Measurements from ENCODE around the gene SMIM44.

Gene SMIM44

DNA sequence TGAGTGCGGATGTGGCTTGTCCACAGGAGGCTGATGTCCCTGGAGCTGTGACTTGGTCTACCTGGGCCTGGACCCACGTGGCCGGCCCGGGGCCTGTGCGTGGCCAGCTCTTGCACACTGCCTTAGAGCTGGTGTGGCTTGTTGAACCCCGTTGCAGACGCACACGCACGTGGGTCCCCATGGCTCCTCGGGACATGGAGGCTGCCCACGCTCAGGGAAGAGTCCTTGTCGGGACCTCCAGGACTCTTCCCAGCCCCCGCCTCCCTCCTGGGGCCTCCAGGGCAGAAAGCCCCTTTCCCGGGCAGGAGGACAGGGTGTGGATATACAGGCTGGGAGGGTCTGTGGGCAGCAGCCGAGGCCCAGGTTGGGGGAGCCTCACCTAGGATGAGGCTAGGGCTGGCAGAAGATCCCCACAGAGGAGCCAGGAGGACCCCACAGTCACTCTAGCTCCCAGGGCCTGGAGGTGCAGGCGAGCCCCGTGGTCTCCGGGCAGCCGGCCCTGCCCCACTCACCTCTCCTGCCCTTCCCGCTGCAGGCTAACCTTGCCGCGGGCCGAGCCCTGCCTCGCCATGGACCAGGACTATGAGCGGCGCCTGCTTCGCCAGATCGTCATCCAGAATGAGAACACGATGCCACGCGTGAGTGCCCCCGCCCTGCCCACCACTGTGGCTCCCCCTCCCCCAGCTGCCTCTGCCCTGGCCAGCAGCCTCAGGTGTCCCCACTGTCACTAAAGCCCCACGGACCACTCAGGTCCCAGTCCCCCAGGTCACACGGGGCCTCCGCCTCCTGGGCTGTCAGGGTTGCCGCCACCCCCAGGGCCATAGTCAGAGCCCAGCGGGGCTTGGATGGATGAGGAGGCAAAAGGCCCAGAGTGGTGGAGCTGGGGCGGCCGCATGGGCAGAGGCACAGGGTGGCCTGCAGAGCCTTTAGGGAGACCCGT, 39.5 kb upstream of the SMIM44 start:
- DNase-seq (ENCODE audit: low read depth): no peak
- H3K4me3 ChIP-seq (ENCODE audit: low read depth, low read length): no peak overlapping the region
- no peak for TF ChIP-seq CTCF (IDR thresholded peaks at IDR 0.05; ENCODE audit: control insufficient read depth, extremely low read depth, insufficient read depth)

DNA sequence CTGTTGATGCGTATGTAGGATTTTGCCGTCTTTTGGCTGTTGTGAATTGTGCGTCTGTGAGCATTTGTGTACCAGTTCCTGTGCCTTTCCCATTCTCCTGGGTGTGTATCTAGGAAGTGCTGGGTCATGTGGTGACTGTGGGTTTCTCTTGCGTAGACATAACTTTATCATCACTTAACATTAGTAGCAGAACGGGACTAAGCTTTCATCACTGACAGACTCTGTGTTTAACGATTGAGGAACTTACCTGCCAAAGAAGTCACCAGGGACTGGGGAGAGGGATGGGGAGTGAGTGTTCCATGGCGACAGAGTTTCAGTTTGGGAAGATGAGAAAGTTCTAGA, 37.8 kb upstream of the SMIM44 start:
- H3K4me3 ChIP-seq (ENCODE audit: low read depth, low read length): no peak overlapping the region
- DNase-seq (ENCODE audit: low read depth): no peak
- TF ChIP-seq CTCF (IDR thresholded peaks at IDR 0.05; ENCODE audit: control insufficient read depth, extremely low read depth, insufficient read depth): no peak

DNA sequence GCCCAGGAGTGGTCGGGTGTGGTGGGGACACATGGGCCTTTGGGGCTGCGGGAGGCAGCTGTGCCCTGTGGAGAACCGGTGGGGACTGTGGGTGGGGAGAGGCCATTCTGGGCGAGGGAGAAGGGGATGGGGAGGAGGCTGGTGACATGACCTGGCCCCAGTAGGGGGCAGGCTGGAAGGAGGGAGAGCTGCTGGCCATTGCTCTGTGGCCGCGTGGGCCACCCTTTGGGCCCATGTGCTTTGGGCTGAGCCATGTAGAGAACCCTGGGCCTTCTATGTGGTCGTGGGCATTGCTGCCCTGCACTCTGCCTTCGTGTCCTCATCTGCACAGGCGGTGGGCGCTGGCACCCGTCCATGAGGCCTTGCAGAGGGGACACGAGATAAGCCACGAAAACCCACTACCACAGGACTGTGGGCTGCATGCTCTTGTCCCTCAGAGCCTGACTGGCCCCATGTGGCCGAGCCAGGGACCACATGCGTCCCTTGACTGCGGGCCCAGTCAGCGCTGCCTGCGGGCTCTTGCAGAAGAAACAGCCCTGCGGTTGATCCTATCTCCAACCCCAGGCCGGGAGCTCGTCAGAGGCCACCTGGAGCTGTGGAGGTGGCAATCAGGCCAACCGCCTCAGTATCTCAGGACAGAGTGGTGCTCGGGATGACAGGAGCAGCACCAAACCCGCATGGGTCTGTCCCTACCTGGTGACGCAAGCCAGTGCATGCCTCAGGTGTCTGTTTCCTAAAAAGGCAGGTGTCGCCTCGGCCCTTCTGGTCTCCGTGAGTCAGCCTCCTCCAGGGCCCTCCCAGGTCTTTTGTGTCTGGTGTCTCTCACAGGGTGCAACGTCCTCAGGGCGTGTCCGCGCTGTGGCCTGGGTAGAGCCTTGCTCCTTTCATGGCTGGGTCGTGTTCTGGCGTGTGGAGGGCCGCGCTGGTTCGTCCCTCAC, 37.2 kb upstream of the SMIM44 start:
- H3K4me3 ChIP-seq (ENCODE audit: low read depth, low read length): no peak overlapping the region
- DNase-seq (ENCODE audit: low read depth): no peak
- TF ChIP-seq CTCF (IDR thresholded peaks at IDR 0.05; ENCODE audit: control insufficient read depth, extremely low read depth, insufficient read depth): no peak

GRCh38 chr19:3519126-3519525, 35.9 kb upstream of the SMIM44 start:
- DNase-seq (ENCODE audit: low read depth): no peak
- H3K4me3 ChIP-seq (ENCODE audit: low read depth, low read length): no peak overlapping the region
- no peak for TF ChIP-seq CTCF (IDR thresholded peaks at IDR 0.05; ENCODE audit: control insufficient read depth, extremely low read depth, insufficient read depth)

DNA sequence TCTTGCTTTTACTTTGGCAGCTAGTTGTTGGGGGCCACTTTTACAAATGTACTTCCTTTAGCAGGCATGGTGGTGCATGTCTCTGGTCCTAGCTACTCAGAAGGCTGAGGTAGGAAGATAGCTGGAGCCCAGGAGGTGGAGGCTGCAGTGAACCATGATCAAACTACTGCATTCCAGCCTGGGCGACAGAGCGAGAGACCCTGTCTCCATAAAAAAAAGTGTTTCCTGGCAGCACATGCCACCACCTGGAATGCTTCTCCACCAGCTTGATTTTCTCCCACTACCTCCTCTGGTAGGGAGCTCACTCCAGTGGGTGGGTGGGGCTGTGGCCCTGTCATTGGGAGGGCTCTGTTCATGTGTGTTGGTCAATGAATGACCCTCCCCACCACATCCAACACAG, 35.4 kb upstream of the SMIM44 start:
- no peak for TF ChIP-seq CTCF (IDR thresholded peaks at IDR 0.05; ENCODE audit: control insufficient read depth, extremely low read depth, insufficient read depth)
- no peak overlapping the region for H3K4me3 ChIP-seq (ENCODE audit: low read depth, low read length)
- DNase-seq (ENCODE audit: low read depth): no peak

- no peak for DNase-seq (ENCODE audit: low read depth)
- H3K4me3 ChIP-seq (ENCODE audit: low read depth, low read length): no peak overlapping the region
- no peak for TF ChIP-seq CTCF (IDR thresholded peaks at IDR 0.05; ENCODE audit: control insufficient read depth, extremely low read depth, insufficient read depth)
Observed at GRCh38 chr19:3518255-3518654, 35.0 kb upstream of the SMIM44 start.
